ENCODE measurements around the gene CDK6.

CDK6 gene

GRCh38 chr7:92849322-92849721 lies 12.9 kb upstream of the CDK6 start:
- Histone ChIP-seq H3F3A (ENCODE audit: insufficient read depth, low read length) (no peaks in the 10 kb centered on the region), H3K36me3 (ENCODE audit: insufficient read depth, low read length) (no peaks in the 10 kb centered on the region), H3K4me2 (ENCODE audit: low read length) (no peak overlapping the region), H3K4me1 (ENCODE audit: insufficient read depth, low read length, severe bottlenecking) (no peaks in the 10 kb centered on the region), H3K9me2 (ENCODE audit: low read depth, low read length) (no peaks in the 10 kb centered on the region), H3K27ac (ENCODE audit: low read depth, low read length, poor library complexity, severe bottlenecking) (no peak overlapping the region), H3K27me3 (ENCODE audit: insufficient read depth, low read length) (no peaks in the 10 kb centered on the region), H3K9me3 (ENCODE audit: low read length) (no peaks in the 10 kb centered on the region), H4K20me1 (ENCODE audit: insufficient read depth, low read length) (no peaks in the 10 kb centered on the region), H3K4me3 (ENCODE audit: low read depth, low read length, poor library complexity, severe bottlenecking) (no peak overlapping the region), H3K79me2 (ENCODE audit: insufficient read depth, low read length) (no peaks in the 10 kb centered on the region), H2AFZ (ENCODE audit: low read length) (no peak overlapping the region), H3K9ac (ENCODE audit: low read length) (no peak overlapping the region)
- TF ChIP-seq EZH2 (IDR thresholded peaks at IDR 0.05; ENCODE audit: borderline replicate concordance, low read length) = no peak
- no peak for TF ChIP-seq CTCF (IDR thresholded peaks at IDR 0.05; ENCODE audit: low read length)

GRCh38 chr7:92848851-92849250 lies 12.5 kb upstream of the CDK6 start:
- no peak overlapping the region for H3K4me2 ChIP-seq (ENCODE audit: low read length)
- TF ChIP-seq EZH2 (IDR thresholded peaks at IDR 0.05; ENCODE audit: borderline replicate concordance, low read length) (no peak), CTCF (IDR thresholded peaks at IDR 0.05; ENCODE audit: low read length) (no peak)
- H3K4me1 ChIP-seq (ENCODE audit: insufficient read depth, low read length, severe bottlenecking) = no peaks in the 10 kb centered on the region

GRCh38 chr7:92848441-92848840 lies 12.1 kb upstream of the CDK6 start:
- no peak for TF ChIP-seq EZH2 (IDR thresholded peaks at IDR 0.05; ENCODE audit: borderline replicate concordance, low read length)
- TF ChIP-seq CTCF (IDR thresholded peaks at IDR 0.05; ENCODE audit: low read length) = no peak
- Histone ChIP-seq H3K27ac (ENCODE audit: low read depth, low read length, poor library complexity, severe bottlenecking) (no peak overlapping the region), H3K9me2 (ENCODE audit: low read depth, low read length) (no peaks in the 10 kb centered on the region), H3K79me2 (ENCODE audit: insufficient read depth, low read length) (no peaks in the 10 kb centered on the region), H3K9ac (ENCODE audit: low read length) (no peak overlapping the region), H3K4me2 (ENCODE audit: low read length) (no peak overlapping the region), H2AFZ (ENCODE audit: low read length) (no peak overlapping the region), H3K27me3 (ENCODE audit: insufficient read depth, low read length) (no peaks in the 10 kb centered on the region), H3K36me3 (ENCODE audit: insufficient read depth, low read length) (no peaks in the 10 kb centered on the region), H3K9me3 (ENCODE audit: low read length) (no peaks in the 10 kb centered on the region), H3F3A (ENCODE audit: insufficient read depth, low read length) (no peaks in the 10 kb centered on the region), H4K20me1 (ENCODE audit: insufficient read depth, low read length) (no peaks in the 10 kb centered on the region), H3K4me3 (ENCODE audit: low read depth, low read length, poor library complexity, severe bottlenecking) (no peak overlapping the region), H3K4me1 (ENCODE audit: insufficient read depth, low read length, severe bottlenecking) (no peaks in the 10 kb centered on the region)

More at GRCh38 chr7:92848851-92849250, 12.5 kb upstream of the CDK6 start:
- no peaks in the 10 kb centered on the region for H4K20me1 ChIP-seq (ENCODE audit: insufficient read depth, low read length)
- H3K9me2 ChIP-seq (ENCODE audit: low read depth, low read length) = no peaks in the 10 kb centered on the region
- H3K9ac ChIP-seq (ENCODE audit: low read length) = no peak overlapping the region
- H3K27me3 ChIP-seq (ENCODE audit: insufficient read depth, low read length) = no peaks in the 10 kb centered on the region
- no peaks in the 10 kb centered on the region for H3F3A ChIP-seq (ENCODE audit: insufficient read depth, low read length)
- no peaks in the 10 kb centered on the region for H3K79me2 ChIP-seq (ENCODE audit: insufficient read depth, low read length)
- H3K4me3 ChIP-seq (ENCODE audit: low read depth, low read length, poor library complexity, severe bottlenecking) = no peak overlapping the region
- H2AFZ ChIP-seq (ENCODE audit: low read length) = no peak overlapping the region
- H3K27ac ChIP-seq (ENCODE audit: low read depth, low read length, poor library complexity, severe bottlenecking) = no peak overlapping the region
- H3K36me3 ChIP-seq (ENCODE audit: insufficient read depth, low read length) = no peaks in the 10 kb centered on the region
- no peaks in the 10 kb centered on the region for H3K9me3 ChIP-seq (ENCODE audit: low read length)

Data from OCI-LY1 (cell line).